ENCODE measurements around the gene SCTR.

Gene SCTR

GRCh38 chr2:119429225-119429981, 94.9 kb downstream of the SCTR start:
- DNase-seq (ENCODE audit: low read depth), result no peak

GRCh38 chr2:119428488-119429224, 95.6 kb downstream of the SCTR start:
- no peak for DNase-seq (ENCODE audit: low read depth)

- no peak for DNase-seq (ENCODE audit: low read depth)
Measured at GRCh38 chr2:119427756-119428155, 96.5 kb downstream of the SCTR start.

- no peak for DNase-seq (ENCODE audit: low read depth)
Measured at GRCh38 chr2:119426801-119427395, 97.4 kb downstream of the SCTR start.

- DNase-seq (ENCODE audit: low read depth), result no peak
Measured at GRCh38 chr2:119426396-119426675, 97.9 kb downstream of the SCTR start.

GRCh38 chr2:119425620-119426395, 98.5 kb downstream of the SCTR start:
- no peak for DNase-seq (ENCODE audit: low read depth)

GRCh38 chr2:119425119-119425405, 99.2 kb downstream of the SCTR start:
- DNase-seq (ENCODE audit: low read depth), result no peak

- no peak for DNase-seq (ENCODE audit: low read depth)
Measured at GRCh38 chr2:119424284-119425118, 99.8 kb downstream of the SCTR start.

GRCh38 chr2:119423811-119424210, 100.5 kb downstream of the SCTR start:
- no peak for DNase-seq (ENCODE audit: low read depth)

- no peak for DNase-seq (ENCODE audit: low read depth)
Measured at GRCh38 chr2:119423108-119423444, 101.2 kb downstream of the SCTR start.

GRCh38 chr2:119422360-119423107, 101.7 kb downstream of the SCTR start:
- DNase-seq (ENCODE audit: low read depth), result no peak

GRCh38 chr2:119421741-119422140, 102.5 kb downstream of the SCTR start:
- no peak for DNase-seq (ENCODE audit: low read depth)

GRCh38 chr2:119421304-119421703, 103.0 kb downstream of the SCTR start:
- no peak for DNase-seq (ENCODE audit: low read depth)

- no peak for DNase-seq (ENCODE audit: low read depth)
Measured at GRCh38 chr2:119419803-119420508, 104.3 kb downstream of the SCTR start.

GRCh38 chr2:119419065-119419464, 105.2 kb downstream of the SCTR start:
- DNase-seq (ENCODE audit: low read depth), result no peak

GRCh38 chr2:119417908-119418307, 106.4 kb downstream of the SCTR start:
- DNase-seq (ENCODE audit: low read depth), result no peak

GRCh38 chr2:119416299-119416923, 107.9 kb downstream of the SCTR start:
- DNase-seq (ENCODE audit: low read depth), result no peak

- DNase-seq (ENCODE audit: low read depth), result no peak
Measured at GRCh38 chr2:119415630-119416029, 108.7 kb downstream of the SCTR start.

GRCh38 chr2:119414894-119415293, 109.4 kb downstream of the SCTR start:
- no peak for DNase-seq (ENCODE audit: low read depth)

- no peak for DNase-seq (ENCODE audit: low read depth)
Measured at GRCh38 chr2:119409506-119409905, 114.8 kb downstream of the SCTR start.

Data from CMK (cell line).